GM18951 (cell line): ENCODE data around the gene DNHD1.

Source experiments
- POLR2A ChIP-seq: IDR thresholded peaks from 4 replicates; pipeline ENCODE4 v1.6.1; 2011; ENCODE audit warnings: mild to moderate bottlenecking; ENCODE audit not compliant: insufficient read length, insufficient read depth; ENCODE audit errors: extremely low read depth
- in situ Hi-C: fragments of 300-500 bp; cut with MboI; formaldehyde crosslinking; loops from one replicate; pipeline ENCODE4 v1.12.0; 2022; ENCODE audit warnings: low sequenced_read_pairs, mixed read lengths, inconsistent platforms; ENCODE audit not compliant: unreplicated experiment

DNHD1 gene

GRCh38 chr11:6579681-6580080 is 82.6 kb downstream of the DNHD1 start:
- in situ Hi-C loops: no loop called here
- no peak for TF ChIP-seq POLR2A

- no peak for TF ChIP-seq POLR2A
- in situ Hi-C loops: no loop called here
These were observed 86.5 kb downstream of the DNHD1 start for GRCh38 chr11:6583584-6583983.

GRCh38 chr11:6584528-6584927 is 87.4 kb downstream of the DNHD1 start:
- TF ChIP-seq POLR2A: no peak
- in situ Hi-C loops: no loop called here

GRCh38 chr11:6586434-6587359 is 89.6 kb downstream of the DNHD1 start:
- TF ChIP-seq POLR2A: no peak
- in situ Hi-C loops: no loop called here

- in situ Hi-C loops: no loop called here
- TF ChIP-seq POLR2A: no peak
These were observed 90.4 kb downstream of the DNHD1 start for GRCh38 chr11:6587360-6587953.

GRCh38 chr11:6588018-6588417 is 90.9 kb downstream of the DNHD1 start:
- in situ Hi-C loops: no loop called here
- TF ChIP-seq POLR2A: no peak

GRCh38 chr11:6594142-6594768 is 97.2 kb downstream of the DNHD1 start:
- in situ Hi-C loops: no loop called here
- TF ChIP-seq POLR2A: no peak

- no peak for TF ChIP-seq POLR2A
- in situ Hi-C loops: no loop called here
These were observed 99.3 kb downstream of the DNHD1 start for GRCh38 chr11:6596239-6596877.

GRCh38 chr11:6598555-6598954 is 101.5 kb downstream of the DNHD1 start:
- no peak for TF ChIP-seq POLR2A
- in situ Hi-C loops: no loop called here

- in situ Hi-C loops: no loop called here
- no peak for TF ChIP-seq POLR2A
These were observed 102.4 kb downstream of the DNHD1 start for GRCh38 chr11:6599449-6599848.

- TF ChIP-seq POLR2A: no peak
- in situ Hi-C loops: loop anchor here (5.0 kb wide), 1 partner anchor 77 kb away; no protein-coding TSS in a partner anchor
These were observed 102.9 kb downstream of the DNHD1 start for GRCh38 chr11:6599881-6600390.

- no peak for TF ChIP-seq POLR2A
- in situ Hi-C loops: loop anchor here (5.0 kb wide), 1 partner anchor 76 kb away; no protein-coding TSS in a partner anchor
These were observed 104.0 kb downstream of the DNHD1 start for GRCh38 chr11:6601041-6601461.

GRCh38 chr11:6602096-6602940 is 105.2 kb downstream of the DNHD1 start:
- in situ Hi-C loops: loop anchor here (5.0 kb wide), 1 partner anchor 75 kb away; no protein-coding TSS in a partner anchor
- TF ChIP-seq POLR2A: no peak
